Bronchial epithelial cell (primary cell): ENCODE measurements around the gene ZNF573. TPM values are rescaled to one million over a fixed set of nuclear protein-coding genes. Genes with fewer than 3 reads are reported as not detected.

Experiments
- DNase-seq: peaks from one replicate; pipeline ENCODE4 v3.0.0-alpha.2; 2010; ENCODE audit warnings: low read depth
- FAIRE-seq: peaks from 2 replicates; lab custom pipeline; 2011; peaks lifted over from hg19 to GRCh38; lab: Jason Lieb, UNC
- H3K27me3 ChIP-seq: 2 replicates; pipeline ENCODE4 v1.5.1; 2011; ENCODE audit warnings: low read length; ENCODE audit not compliant: control insufficient read depth, insufficient read depth
- H3K36me3 ChIP-seq: 2 replicates; pipeline ENCODE4 v1.5.1; 2011; ENCODE audit warnings: low read length; ENCODE audit not compliant: control insufficient read depth, insufficient read depth
- H3K4me3 ChIP-seq: 2 replicates; pipeline ENCODE4 v1.5.1; 2011; ENCODE audit warnings: mild to moderate bottlenecking, low read depth, low read length, control low read depth
- CTCF ChIP-seq: IDR thresholded peaks from 2 replicates; pipeline ENCODE4 v1.5.1; 2011; ENCODE audit warnings: mild to moderate bottlenecking, moderate library complexity, low read length, control low read depth, inconsistent platforms; ENCODE audit not compliant: insufficient read depth, severe bottlenecking
- total RNA-seq: library from RNA; depleted of rRNA; stranded (reverse); fragments of >200 nt; gene quantifications from 2 replicates; pipeline ENCODE4 v1.2.1, GENCODE V29; 2014

The ZNF573 gene
- total RNA-seq, 1 donor from 2014 or later = 6.6 TPM

GRCh38 chr19:37699057-37699456, 80.3 kb downstream of the ZNF573 start:
- Histone ChIP-seq H3K27me3 (no peaks in the 10 kb centered on the region), H3K4me3 (no peak overlapping the region), H3K36me3 (peaks cover 3% of the 10 kb centered on the region)
- DNase-seq = no peak
- no peak for FAIRE-seq
- no peak for TF ChIP-seq CTCF

GRCh38 chr19:37698216-37698615, 81.2 kb downstream of the ZNF573 start:
- FAIRE-seq (no peak), DNase-seq (no peak)
- TF ChIP-seq CTCF = no peak
- no peak overlapping the region for H3K4me3 ChIP-seq
- H3K36me3 ChIP-seq = peaks cover 3% of the 10 kb centered on the region
- H3K27me3 ChIP-seq = no peaks in the 10 kb centered on the region

GRCh38 chr19:37695144-37695899, 84.1 kb downstream of the ZNF573 start:
- H3K27me3 ChIP-seq = no peaks in the 10 kb centered on the region
- no peak overlapping the region for H3K4me3 ChIP-seq
- FAIRE-seq (no peak), DNase-seq (no peak)
- TF ChIP-seq CTCF = no peak
- H3K36me3 ChIP-seq = peaks cover 3% of the 10 kb centered on the region

- Histone ChIP-seq H3K4me3 (no peak overlapping the region), H3K27me3 (no peaks in the 10 kb centered on the region), H3K36me3 (peaks cover 2% of the 10 kb centered on the region)
- TF ChIP-seq CTCF = no peak
- DNase-seq (no peak), FAIRE-seq (no peak)
Measured at GRCh38 chr19:37692956-37693620, 86.3 kb downstream of the ZNF573 start.

- FAIRE-seq (no peak), DNase-seq (peak; percentile 48)
- Histone ChIP-seq H3K36me3 (peaks cover 2% of the 10 kb centered on the region), H3K27me3 (no peaks in the 10 kb centered on the region), H3K4me3 (peak overlapping the region; percentile 47)
- no peak for TF ChIP-seq CTCF
Measured at GRCh38 chr19:37691881-37692504, 87.4 kb downstream of the ZNF573 start.

Other genes with a start within 250 kb of the ZNF573 start
- 3.9 and 9.0 TPM in 2 replicates for gene ZNF571, start 184.8 kb downstream of the ZNF573 start, total RNA-seq
- gene ZNF540, start 184.7 kb downstream of the ZNF573 start, total RNA-seq = under 0.01 and 0.13 TPM in 2 replicates
- gene ZFP30, start 124.1 kb downstream of the ZNF573 start, total RNA-seq = 15.0 and 21.1 TPM in 2 replicates
- gene ZNF607, start 59.8 kb downstream of the ZNF573 start, total RNA-seq = 5.5 and 8.7 TPM in 2 replicates
- gene WDR87, start 127.0 kb upstream of the ZNF573 start, total RNA-seq = not detected in 2 replicates
- 3.4 and 5.2 TPM in 2 replicates for gene SIPA1L3, start 127.6 kb upstream of the ZNF573 start, total RNA-seq